Posterior vena cava (tissue), 2 donors: Measurements from ENCODE around the gene TAGLN2. TPM values are rescaled to one million over a fixed set of nuclear protein-coding genes. Genes with fewer than 3 reads are reported as not detected.
A peak's percentile ranks its signal among the peaks of the same experiment; 100 is the strongest.

Experiments
- DNase-seq: peaks from one replicate; pipeline ENCODE4 v3.0.0-alpha.2; 2020; ENCODE audit warnings: low spot score
- intact Hi-C, 2 donors: fragments of 100-400 bp; cut with DNase I; formaldehyde crosslinking; loops; one replicate each; pipeline versions ENCODE4 v1.14.1 to v1.14.2; 2022 to 2023
- total RNA-seq, 2 donors: library from RNA; stranded (reverse); fragmentation: NEBNext Ultra II Directional; extraction: Animal tissue kit (Norgen Biotek cat#: 25700); gene quantifications; one replicate each; pipeline ENCODE4 v1.2.1, GENCODE V29; 2021
- donor health status: DM: yes; HTN: yes; CAD: no.
- donor health status: DM: yes; HTN: yes; CAD: no.

TAGLN2 gene
- total RNA-seq, 2 donors from 2014 or later = 237 to 244 TPM

- intact Hi-C loops = no loop called here
- DNase-seq = no peak
Measured at GRCh38 chr1:159952932-159953331, 27.6 kb upstream of the TAGLN2 start.

GRCh38 chr1:159951551-159951950 is 26.2 kb upstream of the TAGLN2 start:
- intact Hi-C loops = no loop called here
- no peak for DNase-seq

- intact Hi-C loops = no loop called here
Measured at GRCh38 chr1:159951016-159951415, 25.7 kb upstream of the TAGLN2 start.

GRCh38 chr1:159949981-159950381 is 24.7 kb upstream of the TAGLN2 start:
- no peak for DNase-seq
- intact Hi-C loops = no loop called here

More at GRCh38 chr1:159951016-159951415, 25.7 kb upstream of the TAGLN2 start:
- no peak for DNase-seq

- no peak for DNase-seq
Measured at GRCh38 chr1:159949123-159949522, 23.8 kb upstream of the TAGLN2 start.

GRCh38 chr1:159947942-159948341 is 22.6 kb upstream of the TAGLN2 start:
- intact Hi-C loops = no loop called here
- DNase-seq = no peak

More at GRCh38 chr1:159949123-159949522, 23.8 kb upstream of the TAGLN2 start:
- intact Hi-C loops = no loop called here

- no peak for DNase-seq
- intact Hi-C loops = no loop called here
Measured at GRCh38 chr1:159946242-159947187, 21.2 kb upstream of the TAGLN2 start.

GRCh38 chr1:159945483-159946241 is 20.4 kb upstream of the TAGLN2 start, which contains the start of gene IGSF9:
Gene IGSF9 (minus strand): TSS chr1:159945613. CDS start chr1:159943454, 2,159 bp downstream.
- intact Hi-C loops = no loop called here
- DNase-seq = peak; percentile 90

- intact Hi-C loops = loop anchor here in 1 of 2 donors (5.0 kb wide), 1 partner anchor 57 kb away; no protein-coding TSS in a partner anchor
- no peak for DNase-seq
Measured at GRCh38 chr1:159944623-159945455, 19.5 kb upstream of the TAGLN2 start.

GRCh38 chr1:159943908-159944622 is 18.8 kb upstream of the TAGLN2 start:
- no peak for DNase-seq
- intact Hi-C loops = loop anchor here in 1 of 2 donors (5.0 kb wide), 1 partner anchor 58 kb away; no protein-coding TSS in a partner anchor

GRCh38 chr1:159943278-159943640 is 18.0 kb upstream of the TAGLN2 start:
- DNase-seq = no peak

GRCh38 chr1:159942632-159943277 is 17.4 kb upstream of the TAGLN2 start:
- DNase-seq = no peak
- intact Hi-C loops = loop anchor here in 1 of 2 donors (5.0 kb wide), 1 partner anchor 60 kb away; no protein-coding TSS in a partner anchor

More at GRCh38 chr1:159943278-159943640, 18.0 kb upstream of the TAGLN2 start:
- intact Hi-C loops = loop anchor here in 1 of 2 donors (5.0 kb wide), 1 partner anchor 59 kb away; no protein-coding TSS in a partner anchor

GRCh38 chr1:159941591-159942560 is 16.6 kb upstream of the TAGLN2 start:
- intact Hi-C loops = loop anchor here in 1 of 2 donors (5.0 kb wide), 1 partner anchor 60 kb away; no protein-coding TSS in a partner anchor
- DNase-seq = no peak

GRCh38 chr1:159941141-159941540 is 15.8 kb upstream of the TAGLN2 start:
- intact Hi-C loops = loop anchor here in 1 of 2 donors (5.0 kb wide), 1 partner anchor 61 kb away; no protein-coding TSS in a partner anchor
- no peak for DNase-seq

- intact Hi-C loops = loop anchor here in 1 of 2 donors (5.0 kb wide), 1 partner anchor 62 kb away; no protein-coding TSS in a partner anchor
- DNase-seq = no peak
Measured at GRCh38 chr1:159940006-159940620, 14.8 kb upstream of the TAGLN2 start.

GRCh38 chr1:159939678-159940002 is 14.3 kb upstream of the TAGLN2 start:
- intact Hi-C loops = loop anchor here (5.0 kb wide), 2 partner anchors 63 to 68 kb away; no protein-coding TSS in a partner anchor
- no peak for DNase-seq
